ENCODE results near the gene COL19A1.

Gene COL19A1

GRCh38 chr6:70134542-70134941 lies 268.2 kb downstream of the COL19A1 start:
- Mint-ChIP-seq H3K27me3 (ENCODE audit: low read depth, poor library complexity) (no peaks in the 10 kb centered on the region), H3K4me3 (no peak overlapping the region), H3K36me3 (ENCODE audit: low read depth) (no peaks in the 10 kb centered on the region), H3K4me1 (no peaks in the 10 kb centered on the region), H3K27ac (no peak overlapping the region), H3K9me3 (no peaks in the 10 kb centered on the region)
- no peak for DNase-seq
- no peak for TF ChIP-seq CTCF (IDR thresholded peaks at IDR 0.05)

- Mint-ChIP-seq H3K4me3 (no peak overlapping the region), H3K27ac (no peak overlapping the region), H3K4me1 (no peaks in the 10 kb centered on the region), H3K27me3 (ENCODE audit: low read depth, poor library complexity) (no peaks in the 10 kb centered on the region), H3K9me3 (no peaks in the 10 kb centered on the region), H3K36me3 (ENCODE audit: low read depth) (no peaks in the 10 kb centered on the region)
- TF ChIP-seq CTCF (IDR thresholded peaks at IDR 0.05), result no peak
- DNase-seq, result no peak
These were observed 269.1 kb downstream of the COL19A1 start for GRCh38 chr6:70135219-70136160.

- H3K36me3 Mint-ChIP-seq (ENCODE audit: low read depth), result no peaks in the 10 kb centered on the region
- no peaks in the 10 kb centered on the region for H3K4me1 Mint-ChIP-seq
- H3K4me3 Mint-ChIP-seq, result no peak overlapping the region
- DNase-seq, result no peak
- no peak overlapping the region for H3K27ac Mint-ChIP-seq
- TF ChIP-seq CTCF (IDR thresholded peaks at IDR 0.05), result no peak
- H3K27me3 Mint-ChIP-seq (ENCODE audit: low read depth, poor library complexity), result no peaks in the 10 kb centered on the region
- H3K9me3 Mint-ChIP-seq, result no peaks in the 10 kb centered on the region
These were observed 270.6 kb downstream of the COL19A1 start for GRCh38 chr6:70136996-70137395.

GRCh38 chr6:70140496-70140895 lies 274.1 kb downstream of the COL19A1 start:
- DNase-seq, result no peak
- H3K9me3 Mint-ChIP-seq, result no peaks in the 10 kb centered on the region
- H3K4me3 Mint-ChIP-seq, result no peak overlapping the region
- H3K36me3 Mint-ChIP-seq (ENCODE audit: low read depth), result no peaks in the 10 kb centered on the region
- no peaks in the 10 kb centered on the region for H3K4me1 Mint-ChIP-seq
- H3K27ac Mint-ChIP-seq, result no peak overlapping the region
- no peak for TF ChIP-seq CTCF (IDR thresholded peaks at IDR 0.05)
- no peaks in the 10 kb centered on the region for H3K27me3 Mint-ChIP-seq (ENCODE audit: low read depth, poor library complexity)

- no peak for TF ChIP-seq CTCF (IDR thresholded peaks at IDR 0.05)
- Mint-ChIP-seq H3K27ac (no peak overlapping the region), H3K27me3 (ENCODE audit: low read depth, poor library complexity) (no peaks in the 10 kb centered on the region), H3K4me1 (no peaks in the 10 kb centered on the region), H3K4me3 (no peak overlapping the region), H3K9me3 (no peaks in the 10 kb centered on the region), H3K36me3 (ENCODE audit: low read depth) (no peaks in the 10 kb centered on the region)
- no peak for DNase-seq
These were observed 275.7 kb downstream of the COL19A1 start for GRCh38 chr6:70142034-70142433.

GRCh38 chr6:70145178-70145577 lies 278.8 kb downstream of the COL19A1 start:
- H3K27ac Mint-ChIP-seq, result no peak overlapping the region
- TF ChIP-seq CTCF (IDR thresholded peaks at IDR 0.05), result no peak
- no peaks in the 10 kb centered on the region for H3K9me3 Mint-ChIP-seq
- H3K4me1 Mint-ChIP-seq, result no peaks in the 10 kb centered on the region
- H3K27me3 Mint-ChIP-seq (ENCODE audit: low read depth, poor library complexity), result no peaks in the 10 kb centered on the region
- H3K36me3 Mint-ChIP-seq (ENCODE audit: low read depth), result no peaks in the 10 kb centered on the region
- no peak for DNase-seq
- H3K4me3 Mint-ChIP-seq, result no peak overlapping the region
